Heart right ventricle (tissue), 16 donors: ENCODE results near the gene PMIS2. TPM values are rescaled to one million over a fixed set of nuclear protein-coding genes. Genes with fewer than 3 reads are reported as not detected.
A peak's percentile ranks its signal among the peaks of the same experiment; 100 is the strongest.

Experiments
- ATAC-seq, 8 donors: fragments of 200-7000 bp; cut with Tn5 transposase; one replicate each; pipeline ENCODE4 v1.9.1; 2020; ENCODE audit warnings: mild to moderate bottlenecking in 8 of 8, moderate library complexity in 8 of 8, moderate number of reproducible peaks in 1 of 8
- DNase-seq, 2 donors: peaks; one replicate each; pipeline ENCODE4 v3.0.0-alpha.2; 2020
- H3K27ac ChIP-seq, 10 donors: fragments of 200-600 bp; sonication (generic) in 2 of 10; one replicate each; pipeline versions ENCODE4 v1.5.0 to v1.8.0; 2020 to 2022; ENCODE audit warnings: mild to moderate bottlenecking in 3 of 10
- H3K27me3 ChIP-seq, 7 donors: fragments of 200-600 bp; one replicate each; pipeline ENCODE4 v1.8.0; 2021 to 2022; ENCODE audit warnings: mild to moderate bottlenecking in 2 of 7
- H3K36me3 ChIP-seq, 9 donors: fragments of 200-600 bp; sonication (generic) in 1 of 9; one replicate each; pipeline versions ENCODE4 v1.5.0 to v1.8.0; 2020 to 2022; ENCODE audit warnings: mild to moderate bottlenecking in 2 of 9
- H3K4me1 ChIP-seq, 9 donors: fragments of 200-600 bp; sonication (generic) in 1 of 9; one replicate each; pipeline versions ENCODE4 v1.5.0 to v1.8.0; 2020 to 2022; ENCODE audit warnings: mild to moderate bottlenecking in 4 of 9
- H3K4me3 ChIP-seq, 10 donors: fragments of 200-600 bp; sonication (generic) in 2 of 10; one replicate each; pipeline versions ENCODE4 v1.5.0 to v1.8.0; 2020 to 2022; ENCODE audit warnings: mild to moderate bottlenecking in 7 of 10, moderate library complexity in 2 of 10
- H3K9me3 ChIP-seq, 11 donors: fragments of 200-600 bp in 10 of 11; sonication (generic) in 2 of 11; one replicate each; pipeline versions ENCODE4 v1.5.0 to v1.8.0; 2013 to 2022; ENCODE audit warnings: mild to moderate bottlenecking in 2 of 11, control low read depth in 1 of 11, moderate library complexity in 1 of 11
- CTCF ChIP-seq, 9 donors: fragments of 200-600 bp; sonication (generic) in 2 of 9; IDR thresholded peaks; one replicate each; pipeline versions ENCODE4 v1.5.0 to v1.8.0; 2021 to 2022; ENCODE audit warnings: antibody characterized with exemption in 9 of 9, mild to moderate bottlenecking in 5 of 9, moderate library complexity in 1 of 9
- WGBS, 2 donors: extraction: QIAGEN DNeasy Blood & Tissue Kit; methylation state at CpG; one replicate each; pipeline ENCODE4 v1.1.7; 2013; ENCODE audit warnings: inconsistent platforms in 1 of 2; 5-methylcytosine and 5-hydroxymethylcytosine counted together
- intact Hi-C, 10 donors: fragments of 100-400 bp; cut with DNase I; formaldehyde crosslinking; loops; one replicate each; pipeline versions ENCODE4 v1.11.1 to v1.14.2; 2022
- polyA plus RNA-seq, 2 donors: library from polyadenylated mRNA; stranded (reverse); fragments of 200-250 nt; gene quantifications; one replicate each; pipeline ENCODE4 v1.2.3, GENCODE V29; 2013
- total RNA-seq, 10 donors: library from RNA; stranded (reverse); fragmentation: NEBNext Ultra II Directional in 3 of 10; extraction: Animal tissue kit (Norgen Biotek cat#: 25700) in 3 of 10; gene quantifications; one replicate each; pipeline versions ENCODE4 v1.2.1 to v1.2.4, GENCODE V29; 2021 to 2023
- donor health status: Arrhythmogenic right ventricular cardiomyopathy.
- donor health status: ischemic (EF 13 %, LVEDD 7.1; RV severe dilation, severe dysfunction).
- donor health status: healthy with polysubstance abuse.
- donor health status: DM: no; HTN: yes; CAD: no.
- donor health status: DM: no; HTN: no; CAD: no.
- donor health status: ischemic (EF 25% LVEDD 6.9; RV normal size, moderate dysfunction).
- donor health status: ischemic (EF 25% LVEDD 5.7; RV mildly dilated, moderate dysfunction).
- donor health status: healthy.
- donor health status: DM: yes; HTN: yes; CAD: no.
- donor health status: Ischemic cardiomyopathy.
- donor health status: ischemic (EF 35%, LVEDD 5.7; RV mildly dilated, moderate dysfunction).
- donor health status: nonischemic (EF 11% LVEDD 7.7; RV severe dilation, severe dysfunction).
- donor health status: DM: yes; HTN: yes; CAD: no.
- donor health status: PGD.
- donor health status: ischemic (EF 29% LVEDD 5.4; RV normal size, mild dysfunction).
- donor health status: nonischemic (EF 23%, LVEDD 6.1; RV moderate dilation, normal function).

Gene PMIS2
- total and polyA plus RNA-seq, 12 donors = not detected

DNA sequence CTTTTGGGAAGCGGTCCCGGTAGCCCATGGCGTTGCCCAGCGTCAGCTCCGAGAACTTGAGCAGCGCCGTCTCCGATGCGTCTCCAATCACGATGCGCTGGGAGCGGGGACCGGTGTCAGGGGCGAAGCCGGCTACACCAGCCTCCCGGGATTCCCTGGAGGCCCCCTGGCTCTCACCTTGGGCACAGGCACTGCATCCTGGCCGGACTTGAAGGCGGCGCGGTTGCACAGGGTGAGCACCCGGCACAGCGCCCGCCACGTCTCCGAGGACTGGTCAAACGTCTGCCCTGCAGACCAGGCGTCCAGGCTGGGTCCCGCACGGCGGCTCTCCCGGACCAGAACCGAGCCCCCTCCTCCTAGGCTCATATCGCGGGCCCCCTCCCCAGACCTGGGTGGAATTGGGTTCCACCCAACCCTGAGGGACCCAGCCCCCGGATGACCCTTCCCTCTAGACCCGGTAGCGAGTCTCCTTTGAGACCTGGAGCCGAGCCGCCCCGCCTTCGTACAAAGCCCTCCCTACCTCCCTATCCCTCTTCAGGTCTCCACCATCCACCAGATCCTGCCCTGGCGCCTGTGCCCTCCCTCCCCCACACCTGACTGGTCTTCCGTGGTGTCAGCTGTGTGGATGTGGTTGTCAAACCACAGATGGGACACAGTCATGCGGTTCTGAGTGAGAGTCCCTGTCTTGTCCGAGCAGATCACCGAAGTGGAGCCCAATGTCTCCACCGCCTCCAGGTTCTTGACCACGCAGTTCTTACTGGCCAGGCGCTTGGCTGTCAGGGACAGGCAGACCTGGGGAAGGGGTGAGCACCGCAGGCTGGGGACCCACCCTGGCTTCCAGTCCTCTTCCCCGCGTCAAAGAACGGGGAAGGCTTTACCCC lies 27.3 kb upstream of the PMIS2 start:
- Histone ChIP-seq H3K4me1 (peaks cover 2 to 9% (median 7%) of the 10 kb centered on the region in 9 donors), H3K36me3 (no peaks in the 10 kb centered on the region), H3K4me3 (peak overlapping the region in 8 of 10 donors; percentile 14 to 44 (median 38)), H3K27me3 (peaks cover 6 to 68% (median 65%) of the 10 kb centered on the region in 7 donors), H3K9me3 (no peaks in the 10 kb centered on the region), H3K27ac (no peak overlapping the region)
- no peak for TF ChIP-seq CTCF (IDR thresholded peaks at IDR 0.05)
- intact Hi-C loops = loop anchor here in 1 of 10 donors (10.0 kb wide), 1 partner anchor 156 kb away; the partner anchor contains the start of gene KMT2B
- 29 to 33% methylated on average over 52 to 53 of the region's 53 CpGs for WGBS, 2 donors
- no peak for ATAC-seq
- no peak for DNase-seq

- intact Hi-C loops = loop anchor here in 1 of 10 donors (10.0 kb wide), 1 partner anchor 156 kb away; the partner anchor contains the start of gene KMT2B
- peaks cover 6 to 71% (median 69%) of the 10 kb centered on the region in 7 donors for H3K27me3 ChIP-seq
These were observed 26.7 kb upstream of the PMIS2 start for GRCh38 chr19:35559281-35559659.

DNA sequence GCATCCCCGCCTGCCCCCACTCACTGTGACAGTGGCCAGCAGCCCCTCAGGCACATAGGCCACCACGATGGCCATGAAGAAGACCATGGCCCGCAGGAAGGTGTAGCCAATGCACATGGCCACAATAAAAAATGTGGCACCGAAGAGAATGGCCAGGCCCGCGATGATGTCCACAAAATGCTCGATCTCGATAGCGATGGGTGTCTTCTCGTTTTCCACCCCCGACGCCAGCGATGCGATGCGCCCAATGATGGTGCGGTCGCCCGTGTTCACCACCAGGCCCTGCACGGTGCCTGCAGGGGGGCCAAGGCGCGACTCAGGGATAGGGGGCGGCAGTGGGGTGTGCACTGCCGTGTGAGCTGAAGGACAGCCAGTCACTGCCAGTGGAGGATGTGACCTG lies 26.2 kb upstream of the PMIS2 start:
- H3K9me3 ChIP-seq = no peaks in the 10 kb centered on the region
- H3K4me1 ChIP-seq = peaks cover 2 to 9% (median 7%) of the 10 kb centered on the region in 9 donors
- 87 to 89% methylated on average over 23 of the region's 23 CpGs for WGBS, 2 donors
- intact Hi-C loops = loop anchor here in 1 of 10 donors (10.0 kb wide), 1 partner anchor 155 kb away; the partner anchor contains the start of gene KMT2B
- H3K36me3 ChIP-seq = no peaks in the 10 kb centered on the region
- H3K27me3 ChIP-seq = peaks cover 6 to 75% (median 70%) of the 10 kb centered on the region in 7 donors
- DNase-seq = no peak
- no peak overlapping the region for H3K27ac ChIP-seq
- no peak for TF ChIP-seq CTCF (IDR thresholded peaks at IDR 0.05)
- ATAC-seq = no peak
- H3K4me3 ChIP-seq = no peak overlapping the region

More at GRCh38 chr19:35559281-35559659, 26.7 kb upstream of the PMIS2 start:
- DNase-seq (no peak), ATAC-seq (no peak)
- H3K36me3 ChIP-seq = no peaks in the 10 kb centered on the region
- H3K27ac ChIP-seq = no peak overlapping the region
- H3K9me3 ChIP-seq = no peaks in the 10 kb centered on the region
- no peak overlapping the region for H3K4me3 ChIP-seq
- H3K4me1 ChIP-seq = peaks cover 2 to 9% (median 7%) of the 10 kb centered on the region in 9 donors
- WGBS, 2 donors = 70 to 75% methylated on average over 11 of the region's 11 CpGs
- no peak for TF ChIP-seq CTCF (IDR thresholded peaks at IDR 0.05)

GRCh38 chr19:35560271-35560670 lies 25.7 kb upstream of the PMIS2 start:
- peaks cover 2 to 9% (median 7%) of the 10 kb centered on the region in 9 donors for H3K4me1 ChIP-seq
- DNase-seq (no peak), ATAC-seq (no peak)
- H3K4me3 ChIP-seq = no peak overlapping the region
- H3K27ac ChIP-seq = no peak overlapping the region
- intact Hi-C loops = no loop called here
- H3K9me3 ChIP-seq = no peaks in the 10 kb centered on the region
- peaks cover 6 to 75% (median 72%) of the 10 kb centered on the region in 7 donors for H3K27me3 ChIP-seq
- 80 to 84% methylated on average over 18 of the region's 18 CpGs for WGBS, 2 donors
- H3K36me3 ChIP-seq = no peaks in the 10 kb centered on the region
- TF ChIP-seq CTCF (IDR thresholded peaks at IDR 0.05) = no peak
